Stimulated activated CD8-positive, alpha-beta memory T cell treated with anti-CD3 and anti-CD28 coated beads, Interleukin-4, amount 100 ng/mL, for 48 hours (primary cell): ENCODE data around the gene AFF3.

Source experiments
- DNase-seq: peaks from one replicate; pipeline ENCODE4 v3.0.0-alpha.2; 2020

The AFF3 gene

DNA sequence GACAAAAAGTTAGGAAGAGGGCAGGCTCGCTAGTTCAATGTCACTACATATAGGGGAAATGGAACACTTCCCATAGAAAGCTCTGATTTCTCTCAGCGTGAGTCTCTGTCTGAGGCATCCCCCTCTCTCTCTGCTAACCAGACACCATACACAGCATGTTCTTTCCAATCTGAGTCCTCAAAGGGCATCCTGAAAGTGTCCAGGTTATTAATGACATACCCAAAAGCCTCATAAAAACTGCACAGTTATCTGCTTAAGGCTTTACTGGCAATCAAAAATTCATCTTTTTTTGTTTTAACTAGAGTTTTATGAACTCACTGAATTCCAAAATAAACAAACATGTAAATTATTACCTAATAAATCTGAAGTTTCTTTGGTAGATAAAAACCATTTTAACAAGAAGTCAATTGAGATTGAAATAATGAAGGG, 137.4 kb downstream of the AFF3 start:
- DNase-seq = no peak

DNA sequence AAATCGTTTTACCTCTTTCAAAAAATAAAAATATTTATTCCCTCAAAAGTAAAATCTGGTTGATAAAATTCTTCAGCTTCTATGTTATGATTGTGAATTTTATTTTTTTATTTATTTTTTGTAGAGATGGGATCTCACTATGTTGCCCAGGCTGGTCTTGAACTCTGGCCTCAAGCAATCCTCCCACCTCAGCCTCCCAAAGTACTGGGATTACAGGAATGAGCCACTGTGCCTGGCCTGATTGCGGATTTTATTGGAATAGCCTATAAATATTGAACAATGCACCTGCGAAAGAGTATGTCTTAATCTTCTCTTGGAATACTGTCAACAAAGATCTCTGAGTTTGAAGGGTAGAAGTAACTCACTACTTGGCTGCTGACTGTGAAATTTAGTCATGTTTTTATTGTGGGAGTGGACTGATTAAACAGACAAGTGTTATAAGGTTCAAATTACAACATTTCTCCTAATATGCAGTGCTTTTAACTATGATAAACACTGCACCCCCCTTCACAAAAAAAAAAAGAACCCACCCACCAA, 138.0 kb downstream of the AFF3 start:
- no peak for DNase-seq

DNA sequence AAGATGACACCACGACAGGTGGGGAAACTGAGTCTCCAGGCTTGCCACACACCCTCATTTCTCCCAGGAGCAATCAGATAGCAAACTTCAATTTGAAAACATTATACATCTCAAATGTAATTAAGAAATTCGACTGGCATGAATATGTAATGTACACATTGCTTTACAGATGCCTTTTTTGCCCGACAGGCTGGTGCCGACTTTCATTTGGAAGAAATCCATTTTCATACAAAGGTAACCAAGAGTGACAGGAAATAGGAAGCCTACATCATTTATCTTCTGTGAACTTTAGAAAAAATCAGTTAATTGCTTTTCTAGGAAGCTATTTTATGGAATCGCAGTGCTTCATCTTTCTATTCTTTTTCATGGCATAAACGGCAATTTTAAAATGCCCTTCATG, 140.3 kb downstream of the AFF3 start:
- DNase-seq = no peak

DNA sequence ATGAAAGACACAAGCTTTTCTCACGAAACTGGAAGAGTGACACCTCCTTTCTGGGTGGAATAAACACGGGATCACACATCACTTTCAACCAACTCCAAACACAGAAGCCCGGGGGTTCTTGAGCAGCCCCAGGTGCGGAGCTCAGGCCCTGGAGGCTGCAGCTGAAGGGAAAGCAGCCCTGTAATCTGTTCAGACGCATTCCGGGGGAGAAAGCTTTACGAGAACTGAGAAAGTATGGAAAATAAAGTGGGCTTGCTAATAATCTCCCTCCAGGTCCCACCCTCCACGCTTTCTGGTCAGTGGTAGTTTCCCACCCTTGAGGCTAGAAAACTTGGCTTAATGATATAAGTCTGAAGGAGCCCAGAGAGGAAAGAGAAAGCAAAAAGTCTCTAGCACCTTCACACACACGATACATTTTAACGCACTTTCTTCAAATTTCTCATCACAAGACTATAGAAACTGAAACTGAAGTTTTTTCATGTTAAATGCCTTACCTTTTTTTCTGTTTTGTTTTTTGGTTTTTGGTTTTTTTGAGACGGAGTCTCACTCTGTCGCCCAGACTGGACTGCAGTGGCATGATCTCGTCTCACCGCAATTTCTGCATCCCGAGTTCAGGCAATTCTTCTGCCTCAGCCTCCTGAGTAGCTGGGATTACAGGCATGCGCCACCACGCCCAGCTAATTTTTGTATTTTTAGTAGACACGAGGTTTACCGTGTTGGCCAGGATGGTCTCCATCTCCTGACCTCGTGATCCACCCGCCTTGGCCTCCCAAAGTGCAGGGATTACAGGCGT, 141.3 kb downstream of the AFF3 start:
- DNase-seq = no peak

DNA sequence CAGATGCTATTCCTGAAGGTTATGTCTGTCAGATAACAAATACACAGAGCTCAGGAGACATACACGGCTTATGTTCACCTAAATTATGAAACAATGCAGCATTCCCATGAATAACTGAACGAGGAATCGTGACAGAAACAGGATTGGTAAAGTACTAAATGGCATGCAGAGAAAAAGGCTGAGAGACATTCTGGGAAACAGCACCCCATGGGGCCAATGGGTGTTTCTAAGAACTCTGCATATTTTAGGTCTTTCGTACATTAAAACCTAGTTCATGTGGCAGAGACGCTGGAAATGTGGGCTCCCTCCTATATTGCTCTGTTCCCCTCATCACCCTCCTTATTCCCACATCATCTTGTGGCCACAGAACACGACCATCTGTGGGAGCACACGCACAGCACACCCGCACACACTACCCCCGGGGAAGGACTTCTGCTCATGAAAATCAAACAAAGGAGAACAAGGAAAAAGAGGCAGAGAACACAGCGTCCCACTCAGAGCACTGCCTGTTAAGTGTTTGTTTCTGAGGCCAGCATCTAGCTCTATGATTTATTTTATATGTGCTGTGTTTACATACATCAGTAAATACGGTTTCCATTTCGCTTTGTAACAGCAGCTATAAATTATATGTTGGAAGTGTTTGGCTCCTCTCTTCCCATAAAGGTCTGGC, 143.6 kb downstream of the AFF3 start:
- DNase-seq = no peak

DNA sequence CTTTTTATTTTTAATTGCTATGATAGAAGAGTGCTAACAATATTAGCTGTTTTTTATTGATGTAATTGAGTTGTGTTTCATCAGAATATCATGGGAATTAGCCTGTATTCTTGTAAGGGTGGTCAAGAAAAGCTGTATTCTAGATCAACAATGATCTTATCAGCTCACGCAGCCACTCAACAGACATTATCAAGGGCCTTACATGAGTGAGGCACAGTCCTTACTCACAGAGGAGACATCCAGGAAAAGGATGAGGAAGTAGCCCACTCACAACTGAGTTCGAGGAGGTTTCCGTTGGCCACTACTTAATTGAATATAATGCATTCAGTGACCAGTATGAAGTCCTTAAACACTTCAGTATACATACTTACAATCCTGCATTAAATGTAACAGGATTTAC, 152.5 kb downstream of the AFF3 start:
- no peak for DNase-seq

DNA sequence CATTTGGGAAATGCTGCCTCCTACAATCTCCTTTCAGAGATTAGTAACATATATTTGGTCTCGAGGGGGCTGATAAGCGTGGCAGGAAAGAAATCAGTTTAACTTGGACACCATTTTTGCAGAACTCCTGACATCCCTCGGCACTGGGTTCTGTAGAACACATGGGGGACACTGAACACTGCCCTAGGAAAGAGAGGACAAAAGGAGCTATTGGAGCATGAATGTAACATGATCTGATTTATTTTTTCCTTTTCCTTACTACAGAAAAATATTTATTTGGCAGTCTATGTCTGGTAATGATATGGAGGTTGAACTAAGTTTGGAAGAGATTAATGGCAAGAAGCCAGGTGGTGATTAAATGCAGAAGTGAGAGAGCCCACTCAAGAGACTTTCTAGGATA, 153.8 kb downstream of the AFF3 start:
- DNase-seq = no peak

DNA sequence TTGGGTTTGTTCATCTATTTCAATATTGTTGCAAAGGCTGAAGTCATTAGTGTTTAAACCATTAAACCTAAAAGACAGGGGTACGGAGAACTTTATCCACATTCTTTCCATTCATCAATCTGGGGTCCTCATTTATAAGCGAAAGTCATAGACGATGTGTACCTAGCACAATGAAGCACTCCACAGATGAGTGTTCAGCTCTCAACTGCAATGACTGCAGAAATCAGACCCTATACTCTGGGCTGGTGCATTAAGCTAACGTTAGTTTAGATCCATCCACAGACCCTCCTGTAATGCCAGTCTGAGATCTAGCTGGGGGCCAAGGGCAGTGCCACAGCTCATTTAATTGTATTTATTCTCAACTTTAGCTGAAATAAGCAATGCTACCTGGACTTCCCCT, 155.2 kb downstream of the AFF3 start:
- DNase-seq = no peak

DNA sequence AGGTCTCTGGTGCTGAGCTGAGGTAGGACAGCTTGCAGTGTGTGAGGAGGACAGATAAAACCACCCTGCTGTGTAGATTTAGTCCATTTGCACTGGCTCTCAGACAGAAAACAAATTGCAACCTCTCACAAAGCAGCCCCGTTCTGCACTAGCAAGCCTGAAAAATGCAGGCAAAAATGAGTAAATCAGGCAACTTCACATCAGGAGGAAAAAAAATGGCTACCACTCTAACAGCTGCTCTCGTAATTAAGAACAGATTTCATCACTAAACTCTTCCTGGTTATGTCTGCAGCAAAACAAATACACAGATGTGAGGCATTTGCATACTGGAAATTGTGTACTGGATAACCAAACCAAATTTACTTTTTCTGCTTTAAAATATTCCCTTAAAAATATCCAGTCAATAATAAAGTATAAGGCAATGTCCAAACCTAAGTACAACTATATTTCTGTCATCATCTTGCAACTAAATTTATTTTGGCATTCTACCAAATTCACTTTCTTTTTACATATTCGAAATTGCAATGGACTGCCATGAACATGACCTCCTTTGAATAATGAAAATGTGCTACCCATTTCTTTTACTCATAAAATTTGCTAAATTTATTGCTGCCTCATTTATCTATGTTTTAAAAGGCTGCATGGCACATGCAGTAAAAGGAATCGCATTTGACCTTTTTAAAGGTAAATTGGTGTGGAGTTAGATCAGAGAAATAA, 157.4 kb downstream of the AFF3 start:
- DNase-seq = no peak

DNA sequence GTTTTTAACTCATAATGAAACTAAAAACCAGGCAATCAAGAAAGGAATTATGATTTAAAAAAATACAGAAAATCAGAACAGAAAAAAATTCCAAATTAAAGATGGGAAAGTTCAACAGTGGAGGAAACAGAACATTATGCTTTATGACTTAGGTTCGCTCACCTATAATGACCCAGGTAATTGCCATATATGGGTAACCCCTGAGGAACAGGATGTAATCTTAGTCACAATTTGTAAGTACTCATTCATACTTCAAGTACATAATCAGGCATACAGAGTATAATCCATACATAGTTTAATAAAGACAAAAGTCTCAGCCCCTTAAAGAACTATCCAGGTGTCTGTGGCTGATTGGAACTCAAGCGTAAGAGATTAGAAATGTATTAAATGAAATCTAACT, 159.6 kb downstream of the AFF3 start:
- DNase-seq = no peak

DNA sequence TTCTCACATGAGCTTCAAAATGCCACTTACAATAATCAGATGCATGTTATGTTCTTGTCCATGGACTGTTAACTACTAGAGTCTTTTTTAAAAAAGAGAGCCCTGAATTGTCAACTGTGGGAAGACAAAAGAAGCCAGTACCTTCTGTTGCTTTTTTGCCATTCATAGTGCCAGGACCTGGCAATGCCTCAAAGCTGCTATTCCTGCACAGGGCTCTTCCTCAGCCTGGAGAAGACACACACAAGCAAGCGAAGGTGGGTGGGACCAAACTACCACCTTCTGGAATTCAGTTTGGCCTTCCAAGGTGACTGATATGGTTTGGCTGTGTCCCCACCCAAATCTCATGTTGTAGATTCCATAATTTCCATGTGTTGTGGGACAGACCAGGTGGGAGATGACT, 160.6 kb downstream of the AFF3 start:
- DNase-seq = no peak

DNA sequence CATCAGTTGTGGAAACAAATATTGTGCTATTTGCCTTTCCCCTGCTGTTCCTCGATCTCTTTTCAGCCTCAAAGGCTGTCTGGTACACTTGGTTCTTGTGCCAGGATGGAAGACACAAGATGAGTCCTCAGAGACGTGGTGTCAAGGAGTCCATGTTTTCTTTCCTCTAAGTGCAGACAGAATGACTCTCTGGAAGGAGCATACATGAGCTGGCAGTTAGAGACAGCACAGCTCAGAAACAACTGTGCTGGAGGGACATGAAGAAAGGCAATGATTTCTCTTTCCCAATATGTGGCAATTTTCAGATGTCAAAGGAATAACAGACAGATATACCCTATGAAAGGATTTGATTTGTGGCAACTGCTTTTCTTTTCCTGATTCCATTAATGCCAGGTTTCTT, 162.2 kb downstream of the AFF3 start:
- DNase-seq = no peak

DNA sequence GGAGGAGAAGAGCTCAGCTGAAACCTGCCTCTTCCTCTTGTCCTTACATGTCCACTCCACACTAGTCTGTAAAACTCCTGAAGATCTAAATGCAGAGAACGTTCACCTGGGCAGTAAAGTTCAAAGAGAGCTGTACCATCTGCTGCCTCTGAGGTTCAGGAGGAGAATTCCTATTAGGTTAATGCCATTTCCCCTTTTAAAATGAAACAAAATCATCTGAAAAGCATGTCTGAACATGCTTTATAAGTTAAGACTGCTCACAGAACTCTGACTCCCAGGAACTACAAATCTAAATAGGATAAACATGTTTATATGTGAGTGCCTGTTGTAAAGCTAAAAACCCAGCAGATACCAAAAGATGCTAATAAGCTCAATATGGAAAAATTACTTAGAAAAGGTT, 164.4 kb downstream of the AFF3 start:
- DNase-seq = no peak

DNA sequence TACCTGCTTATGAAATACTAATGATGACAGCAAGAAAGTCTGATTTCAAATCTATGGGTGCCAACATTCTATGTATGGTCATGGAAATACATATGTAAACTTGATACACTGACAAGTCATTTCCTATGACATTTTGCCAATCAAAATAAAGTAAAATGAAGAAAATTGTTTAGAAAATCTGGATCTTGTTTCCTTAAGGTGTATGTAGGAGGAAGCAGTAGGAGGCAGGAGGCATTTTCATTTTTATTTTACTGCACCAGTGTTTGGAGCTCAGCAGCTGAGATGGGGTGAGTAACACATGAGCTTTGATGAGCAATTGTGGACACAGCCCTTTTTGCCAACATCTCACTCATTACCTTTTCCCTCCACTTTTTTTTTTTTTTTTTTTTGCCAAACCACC, 167.0 kb downstream of the AFF3 start:
- DNase-seq = no peak

DNA sequence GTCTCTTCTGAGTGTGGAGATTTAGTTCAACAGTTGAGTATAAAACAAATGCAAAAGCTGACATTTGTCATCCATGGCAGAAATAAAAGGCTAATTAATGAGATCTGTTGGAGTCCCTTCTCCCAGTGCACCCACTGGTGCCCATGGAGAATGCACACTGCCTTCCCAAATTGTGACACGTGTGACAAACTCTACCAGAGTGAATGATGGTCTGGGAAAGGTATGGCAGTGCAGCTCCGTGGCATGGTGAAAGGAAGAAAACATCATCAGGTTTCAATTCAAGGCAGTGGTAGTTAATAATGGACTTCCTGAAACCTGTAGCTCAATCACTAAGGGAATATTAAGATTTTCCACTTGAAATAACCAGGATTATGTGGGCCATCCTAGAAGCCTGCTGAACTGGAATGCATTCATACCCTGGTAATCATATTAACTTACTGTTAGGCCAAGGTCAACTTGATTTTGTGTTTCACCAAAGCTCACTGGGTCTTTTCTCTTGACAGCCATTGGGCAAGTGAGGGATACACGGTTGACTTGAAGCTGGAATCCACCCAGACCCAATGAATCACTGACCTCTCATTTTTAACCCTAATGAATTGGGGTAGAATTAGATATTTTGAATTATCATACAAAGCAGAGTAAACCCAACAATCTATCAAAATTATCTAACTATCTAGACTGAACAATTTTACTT, 167.6 kb downstream of the AFF3 start:
- no peak for DNase-seq

DNA sequence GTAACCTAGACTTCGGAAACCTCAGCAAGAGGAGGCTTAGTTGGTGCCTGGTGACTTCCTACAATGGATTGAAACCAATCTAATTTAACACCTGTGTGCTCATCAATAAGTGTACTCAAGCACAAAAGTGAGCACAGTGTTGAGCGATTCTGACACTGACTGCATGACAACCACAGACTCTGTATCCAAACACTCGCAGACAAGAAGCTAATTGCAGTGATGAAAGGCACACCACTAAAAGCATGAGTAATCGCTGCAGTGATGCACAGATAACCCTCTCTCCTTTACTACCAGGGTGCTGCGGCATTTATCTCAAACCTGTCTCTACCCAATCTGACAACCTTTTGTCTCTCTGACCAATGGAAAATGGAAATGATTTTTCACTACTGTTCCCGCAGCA, 168.1 kb downstream of the AFF3 start:
- no peak for DNase-seq

DNA sequence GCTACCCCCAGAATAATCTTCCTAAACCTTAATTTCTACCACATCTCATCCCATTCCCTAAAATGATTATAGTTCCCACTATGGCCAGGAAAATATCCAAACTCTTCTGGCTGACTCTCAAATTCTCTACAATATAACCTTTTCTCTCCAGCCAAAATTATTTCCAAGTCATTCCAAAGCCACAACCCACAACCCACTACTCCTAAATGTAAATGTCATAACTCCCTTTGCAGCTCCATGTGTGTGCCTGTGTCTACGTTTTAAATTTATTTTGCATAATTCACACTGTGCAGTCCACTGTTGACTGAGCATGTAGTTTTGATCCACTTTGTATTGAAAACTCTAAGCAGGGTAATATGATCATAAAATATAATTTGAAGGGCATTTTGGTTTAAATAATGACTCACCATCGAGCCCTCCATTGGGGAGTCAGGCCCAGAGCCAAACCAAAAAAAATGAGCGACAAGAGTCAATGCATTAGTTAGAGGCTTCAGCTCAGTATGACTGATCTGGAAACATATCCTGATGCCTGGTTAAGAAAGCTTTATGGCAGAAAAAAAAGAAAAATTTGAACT, 171.0 kb downstream of the AFF3 start:
- no peak for DNase-seq

DNA sequence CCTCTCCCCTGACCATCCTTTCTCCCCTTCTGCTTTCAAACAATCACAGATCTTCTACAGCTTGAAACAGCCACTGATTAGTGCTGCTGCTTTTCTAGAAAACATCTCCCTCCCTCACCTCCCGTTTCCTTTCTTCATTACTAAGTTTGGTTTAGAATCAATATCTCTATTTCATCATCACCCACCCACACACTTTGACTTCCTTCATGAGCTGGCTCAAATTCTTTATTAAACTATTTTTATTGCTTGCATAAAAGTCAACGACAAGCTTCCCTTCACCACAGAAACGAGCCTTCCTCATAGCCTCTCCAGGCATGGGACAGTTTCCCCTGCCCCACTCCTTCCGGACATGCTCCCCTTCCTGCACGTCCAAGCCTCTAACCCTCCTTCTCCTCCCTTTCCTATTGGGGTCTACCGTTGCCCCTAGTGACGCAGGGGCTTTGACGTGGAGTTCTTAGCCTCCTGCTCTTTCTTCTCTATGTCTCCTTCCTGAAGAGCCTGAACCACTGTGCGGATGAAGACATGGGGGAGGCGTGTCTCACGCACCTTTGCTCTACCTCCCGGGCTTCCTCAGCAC, 172.0 kb downstream of the AFF3 start:
- DNase-seq = no peak

DNA sequence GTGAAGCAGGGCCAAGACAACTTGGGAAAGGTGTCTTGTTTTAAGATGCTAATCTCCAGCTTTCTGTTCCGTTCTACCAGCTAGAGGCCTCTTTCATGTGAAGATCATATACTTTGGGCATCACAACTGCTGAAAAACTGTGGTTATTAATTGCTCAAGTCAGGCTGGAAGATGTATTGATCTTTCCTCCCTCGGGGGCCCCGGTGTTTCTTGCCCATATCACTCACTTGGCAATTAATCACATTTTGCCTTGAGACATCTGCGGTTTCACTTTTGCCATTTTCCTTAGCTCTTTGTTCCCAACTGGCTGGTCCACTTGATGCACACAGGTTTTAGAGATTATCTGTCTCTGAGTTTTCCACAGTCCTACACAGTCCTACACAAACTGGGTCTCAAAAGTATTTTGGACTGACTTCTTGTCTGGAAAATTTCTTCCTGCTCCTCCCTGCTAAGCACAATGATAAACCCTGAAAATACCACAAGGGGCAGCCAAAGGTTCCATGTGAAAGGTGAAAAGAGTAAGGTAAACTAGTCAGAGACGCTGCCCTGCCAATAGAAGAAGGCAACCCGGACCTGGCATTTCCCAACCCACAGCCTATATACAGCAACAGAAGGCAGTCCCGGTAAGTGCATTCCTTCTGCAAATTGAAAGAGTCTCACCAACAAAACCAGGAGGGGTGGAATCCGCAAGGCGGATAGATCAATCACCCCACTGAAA, 181.0 kb downstream of the AFF3 start:
- no peak for DNase-seq

DNA sequence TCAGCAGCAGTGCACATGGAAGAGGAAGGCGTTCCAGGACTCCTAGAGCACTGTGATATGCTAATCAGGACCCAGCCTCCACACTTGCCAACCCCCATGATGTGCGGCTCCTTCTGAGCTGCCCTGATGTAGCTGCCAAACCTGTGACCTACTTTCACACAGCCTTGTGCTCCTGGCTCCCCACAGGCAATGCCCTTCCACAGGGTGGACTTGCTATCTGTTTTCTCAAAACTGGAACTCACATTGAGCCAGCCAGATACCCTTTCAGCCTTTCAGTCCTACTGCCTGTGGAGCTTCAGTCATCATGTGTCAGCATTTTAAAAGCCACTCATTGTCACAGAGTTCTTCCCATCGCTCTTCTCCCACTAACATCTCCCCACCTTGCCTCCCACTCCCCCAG, 181.6 kb downstream of the AFF3 start:
- DNase-seq = no peak

DNA sequence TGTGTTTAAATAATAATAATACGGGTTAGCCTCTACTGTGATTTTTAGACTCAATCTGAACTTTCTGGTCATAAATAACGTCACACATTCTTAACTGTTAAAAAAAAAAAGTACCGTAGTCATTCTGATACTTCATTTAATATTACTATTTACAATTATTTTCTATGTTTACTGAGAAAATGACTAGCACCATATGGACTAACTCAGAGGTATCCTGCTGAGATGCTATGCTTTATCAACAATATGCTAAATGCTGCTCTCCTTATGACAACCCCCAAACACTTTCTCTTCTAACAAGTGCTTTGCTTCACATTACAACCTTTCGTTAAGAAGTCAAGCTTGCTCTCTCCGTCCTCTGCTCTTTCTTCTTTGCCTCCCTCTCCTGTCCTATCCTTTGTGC, 182.1 kb downstream of the AFF3 start:
- no peak for DNase-seq
